Fibroblast of lung (primary cell): ENCODE data around the gene PMS1.

Experiments
- CTCF ChIP-seq, 2 donors: IDR thresholded peaks in 1 of 2; conservative IDR thresholded peaks in 1 of 2; 1 replicate in 1 of 2; 2 replicates in 1 of 2; pipeline ENCODE4 v1.5.1; 2011 to 2012; ENCODE audit warnings: low read length in 2 of 2, control low read depth in 1 of 2, inconsistent platforms in 1 of 2, low read depth in 1 of 2, mild to moderate bottlenecking in 1 of 2
- EZH2 ChIP-seq: IDR thresholded peaks from 2 replicates; pipeline ENCODE4 v1.5.1; 2012; ENCODE audit warnings: low read length, control low read depth, mild to moderate bottlenecking; ENCODE audit errors: missing control alignments

- TF ChIP-seq CTCF (conservative IDR thresholded peaks at IDR 0.05 in 1 of 2, IDR thresholded peaks at IDR 0.05 in 1 of 2; ENCODE audit: low read depth in 1 of 2, low read length in 2 of 2) (no peak), EZH2 (no peak)
Observed at GRCh38 chr2:189819297-189819704, 35.1 kb downstream of the PMS1 start.
